Stimulated activated CD4-positive, alpha-beta T cell treated with anti-CD3 and anti-CD28 coated beads, Interleukin-4, amount 100 ng/mL, for 1 hour (primary cell): ENCODE results near the gene KMT5C.

Experiments
- DNase-seq: peaks from one replicate; pipeline ENCODE4 v3.0.0-alpha.2; 2020

Gene KMT5C

GRCh38 chr19:55369653-55370304 is 30.1 kb downstream of the KMT5C start:
- DNase-seq = peak; percentile 41

GRCh38 chr19:55370305-55370988 is 30.8 kb downstream of the KMT5C start, which contains the start of gene IL11:
IL11 (minus strand) TSS chr19:55370463; CDS start chr19:55370310, 153 bp downstream.
- DNase-seq = no peak

GRCh38 chr19:55372316-55373081 is 32.8 kb downstream of the KMT5C start:
- no peak for DNase-seq

GRCh38 chr19:55373306-55373992 is 33.8 kb downstream of the KMT5C start:
- DNase-seq = no peak

- no peak for DNase-seq
Measured at GRCh38 chr19:55373993-55374757, 34.5 kb downstream of the KMT5C start.

GRCh38 chr19:55376241-55376933 is 36.7 kb downstream of the KMT5C start, which contains the start of gene TMEM190:
TMEM190 (plus strand) TSS chr19:55376826; CDS start chr19:55376854, 28 bp downstream.
- DNase-seq = no peak

- no peak for DNase-seq
Measured at GRCh38 chr19:55377356-55378131, 37.9 kb downstream of the KMT5C start.

GRCh38 chr19:55379174-55379573 is 39.5 kb downstream of the KMT5C start:
- no peak for DNase-seq

GRCh38 chr19:55382013-55382412 is 42.3 kb downstream of the KMT5C start:
- DNase-seq = no peak

- DNase-seq = no peak
Measured at GRCh38 chr19:55382522-55383054, 42.9 kb downstream of the KMT5C start.

- DNase-seq = peak; percentile 58
Measured at GRCh38 chr19:55383279-55384130, 43.8 kb downstream of the KMT5C start.

- DNase-seq = peak; percentile 50
Measured at GRCh38 chr19:55384131-55384919, 44.6 kb downstream of the KMT5C start, which contains the start of gene TMEM238. TMEM238 (minus strand) TSS chr19:55384292; CDS start chr19:55384259, 33 bp downstream.

- peak; percentile 98 for DNase-seq
Measured at GRCh38 chr19:55384920-55385723, 45.4 kb downstream of the KMT5C start.

- peak; percentile 97 for DNase-seq
Measured at GRCh38 chr19:55385724-55386492, 46.2 kb downstream of the KMT5C start, which contains the start of gene RPL28. RPL28 (plus strand) TSS chr19:55385932; CDS start chr19:55386358, 426 bp downstream.

GRCh38 chr19:55386493-55386971 is 46.9 kb downstream of the KMT5C start:
- peak; percentile 31 for DNase-seq

- DNase-seq = no peak
Measured at GRCh38 chr19:55387736-55388497, 48.2 kb downstream of the KMT5C start.
